Ishikawa (cell line): ENCODE data around the gene SELENOS.

Experiments used
- CEBPB ChIP-seq: IDR thresholded peaks from 2 replicates; pipeline ENCODE4 v1.6.1; 2012
- CREB1 ChIP-seq: IDR thresholded peaks from 2 replicates; pipeline ENCODE4 v1.6.1; 2012; ENCODE audit warnings: low read depth
- EGR1 ChIP-seq: IDR thresholded peaks from 2 replicates; pipeline ENCODE4 v1.6.1; 2012
- EP300 ChIP-seq: IDR thresholded peaks from 2 replicates; pipeline ENCODE4 v1.6.1; 2012; ENCODE audit warnings: borderline replicate concordance
- FOXM1 ChIP-seq: IDR thresholded peaks from 2 replicates; pipeline ENCODE4 v1.6.1; 2012; ENCODE audit warnings: low read depth, borderline replicate concordance
- NFIC ChIP-seq: IDR thresholded peaks from 2 replicates; pipeline ENCODE4 v1.6.1; 2012
- RAD21 ChIP-seq: IDR thresholded peaks from 2 replicates; pipeline ENCODE4 v1.6.1; 2012; ENCODE audit warnings: low read depth
- TAF1 ChIP-seq: IDR thresholded peaks from 2 replicates; pipeline ENCODE4 v1.6.1; 2012; ENCODE audit warnings: low read depth, mild to moderate bottlenecking
- TCF12 ChIP-seq: IDR thresholded peaks from 2 replicates; pipeline ENCODE4 v1.6.1; 2012; ENCODE audit warnings: low read depth
- TEAD4 ChIP-seq: IDR thresholded peaks from 2 replicates; pipeline ENCODE4 v1.6.1; 2012
- YY1 ChIP-seq: IDR thresholded peaks from 2 replicates; pipeline ENCODE4 v1.6.1; 2012; ENCODE audit warnings: low read depth
- ZBTB7A ChIP-seq: IDR thresholded peaks from 2 replicates; pipeline ENCODE4 v1.6.1; 2012; ENCODE audit warnings: low read depth
- TF ChIP-seq, protein P1 (sequence below): IDR thresholded peaks from 2 replicates; pipeline ENCODE4 v1.6.1; 2012
- TF ChIP-seq, protein P2 (sequence below): IDR thresholded peaks from 2 replicates; pipeline ENCODE4 v1.6.1; 2012
- TF ChIP-seq, protein P3 (sequence below): IDR thresholded peaks from 2 replicates; pipeline ENCODE4 v1.6.1; 2012; ENCODE audit warnings: low read depth, mild to moderate bottlenecking

Gene SELENOS

DNA sequence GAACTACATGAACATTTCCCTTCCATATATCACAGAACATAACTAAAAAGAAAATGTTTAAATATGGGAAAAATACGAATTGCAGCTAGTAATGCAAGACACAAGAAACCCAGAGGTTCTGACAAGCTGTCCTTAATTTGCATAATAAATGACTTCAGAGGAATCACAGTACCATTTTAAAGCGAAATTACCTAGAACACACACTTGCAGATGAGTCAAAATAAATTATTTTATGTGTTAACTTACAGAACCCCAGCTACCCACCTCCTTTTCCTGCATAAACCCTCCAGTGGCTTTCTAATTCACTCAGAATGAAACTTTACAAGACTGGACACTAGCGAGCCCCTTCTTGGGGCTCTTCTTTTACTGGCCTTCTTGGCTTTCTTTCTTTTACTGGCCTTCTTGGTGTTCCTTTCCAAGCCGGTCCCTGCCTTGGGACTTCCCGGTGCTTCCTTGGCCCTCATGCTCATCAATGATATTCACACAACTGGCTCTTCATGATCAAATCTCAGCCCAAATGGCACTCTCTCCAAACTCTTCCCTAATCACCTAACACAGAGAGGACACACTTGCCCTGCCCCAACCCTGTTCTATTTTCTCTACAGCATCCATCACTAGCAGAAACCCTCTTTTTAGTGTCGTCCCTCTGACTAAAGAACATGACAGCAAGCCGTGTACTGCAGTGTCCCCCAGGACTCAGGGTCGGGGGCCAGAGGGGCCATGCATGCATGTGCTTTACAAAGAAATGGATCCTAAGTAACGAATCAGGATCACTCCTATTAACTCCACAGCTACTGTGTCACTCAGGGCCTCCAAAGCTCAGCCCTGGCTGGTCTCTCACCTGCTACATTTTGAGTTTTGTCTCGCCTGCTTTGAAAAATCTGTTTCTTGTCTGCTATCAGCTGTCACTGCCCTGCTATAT lies 30.2 kb downstream of the SELENOS start:
- TF ChIP-seq ZBTB7A (no peak), TEAD4 (no peak)
- TF ChIP-seq, protein P1, sequence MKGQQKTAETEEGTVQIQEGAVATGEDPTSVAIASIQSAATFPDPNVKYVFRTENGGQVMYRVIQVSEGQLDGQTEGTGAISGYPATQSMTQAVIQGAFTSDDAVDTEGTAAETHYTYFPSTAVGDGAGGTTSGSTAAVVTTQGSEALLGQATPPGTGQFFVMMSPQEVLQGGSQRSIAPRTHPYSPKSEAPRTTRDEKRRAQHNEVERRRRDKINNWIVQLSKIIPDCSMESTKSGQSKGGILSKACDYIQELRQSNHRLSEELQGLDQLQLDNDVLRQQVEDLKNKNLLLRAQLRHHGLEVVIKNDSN, result no peak
- TF ChIP-seq, protein P2, sequence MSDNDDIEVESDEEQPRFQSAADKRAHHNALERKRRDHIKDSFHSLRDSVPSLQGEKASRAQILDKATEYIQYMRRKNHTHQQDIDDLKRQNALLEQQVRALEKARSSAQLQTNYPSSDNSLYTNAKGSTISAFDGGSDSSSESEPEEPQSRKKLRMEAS, result no peak

DNA sequence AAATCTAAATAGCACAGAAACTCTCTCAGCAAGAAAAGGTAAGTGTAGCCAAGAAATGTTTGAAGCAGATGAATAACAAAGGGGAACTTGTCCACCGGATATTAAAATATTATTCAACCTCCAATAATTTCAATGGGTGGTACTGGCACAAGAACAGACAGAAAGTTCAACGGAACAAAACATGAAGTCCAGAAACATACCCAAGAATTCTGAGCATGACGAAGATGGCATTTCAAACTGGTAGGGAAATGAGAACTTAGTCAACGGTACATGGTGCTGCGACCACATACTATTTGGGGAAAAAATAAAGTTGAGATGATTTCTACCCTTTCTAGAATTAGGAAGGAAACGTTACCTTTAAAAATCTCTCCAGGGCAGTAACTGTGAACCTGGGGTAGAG lies 30.9 kb downstream of the SELENOS start:
- no peak for TF ChIP-seq TAF1
- TF ChIP-seq, protein P3, sequence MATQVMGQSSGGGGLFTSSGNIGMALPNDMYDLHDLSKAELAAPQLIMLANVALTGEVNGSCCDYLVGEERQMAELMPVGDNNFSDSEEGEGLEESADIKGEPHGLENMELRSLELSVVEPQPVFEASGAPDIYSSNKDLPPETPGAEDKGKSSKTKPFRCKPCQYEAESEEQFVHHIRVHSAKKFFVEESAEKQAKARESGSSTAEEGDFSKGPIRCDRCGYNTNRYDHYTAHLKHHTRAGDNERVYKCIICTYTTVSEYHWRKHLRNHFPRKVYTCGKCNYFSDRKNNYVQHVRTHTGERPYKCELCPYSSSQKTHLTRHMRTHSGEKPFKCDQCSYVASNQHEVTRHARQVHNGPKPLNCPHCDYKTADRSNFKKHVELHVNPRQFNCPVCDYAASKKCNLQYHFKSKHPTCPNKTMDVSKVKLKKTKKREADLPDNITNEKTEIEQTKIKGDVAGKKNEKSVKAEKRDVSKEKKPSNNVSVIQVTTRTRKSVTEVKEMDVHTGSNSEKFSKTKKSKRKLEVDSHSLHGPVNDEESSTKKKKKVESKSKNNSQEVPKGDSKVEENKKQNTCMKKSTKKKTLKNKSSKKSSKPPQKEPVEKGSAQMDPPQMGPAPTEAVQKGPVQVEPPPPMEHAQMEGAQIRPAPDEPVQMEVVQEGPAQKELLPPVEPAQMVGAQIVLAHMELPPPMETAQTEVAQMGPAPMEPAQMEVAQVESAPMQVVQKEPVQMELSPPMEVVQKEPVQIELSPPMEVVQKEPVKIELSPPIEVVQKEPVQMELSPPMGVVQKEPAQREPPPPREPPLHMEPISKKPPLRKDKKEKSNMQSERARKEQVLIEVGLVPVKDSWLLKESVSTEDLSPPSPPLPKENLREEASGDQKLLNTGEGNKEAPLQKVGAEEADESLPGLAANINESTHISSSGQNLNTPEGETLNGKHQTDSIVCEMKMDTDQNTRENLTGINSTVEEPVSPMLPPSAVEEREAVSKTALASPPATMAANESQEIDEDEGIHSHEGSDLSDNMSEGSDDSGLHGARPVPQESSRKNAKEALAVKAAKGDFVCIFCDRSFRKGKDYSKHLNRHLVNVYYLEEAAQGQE, result no peak
- TF ChIP-seq YY1, result no peak
- no peak for TF ChIP-seq CREB1
- no peak for TF ChIP-seq EGR1
- TF ChIP-seq ZBTB7A, result no peak
- TF ChIP-seq TCF12, result no peak
- TF ChIP-seq CEBPB, result no peak
- TF ChIP-seq NFIC, result no peak
- TF ChIP-seq FOXM1, result no peak
- TF ChIP-seq TEAD4, result no peak
- TF ChIP-seq EP300, result no peak
- no peak for TF ChIP-seq RAD21
- TF ChIP-seq, protein P1, result no peak
- TF ChIP-seq, protein P2, result no peak

DNA sequence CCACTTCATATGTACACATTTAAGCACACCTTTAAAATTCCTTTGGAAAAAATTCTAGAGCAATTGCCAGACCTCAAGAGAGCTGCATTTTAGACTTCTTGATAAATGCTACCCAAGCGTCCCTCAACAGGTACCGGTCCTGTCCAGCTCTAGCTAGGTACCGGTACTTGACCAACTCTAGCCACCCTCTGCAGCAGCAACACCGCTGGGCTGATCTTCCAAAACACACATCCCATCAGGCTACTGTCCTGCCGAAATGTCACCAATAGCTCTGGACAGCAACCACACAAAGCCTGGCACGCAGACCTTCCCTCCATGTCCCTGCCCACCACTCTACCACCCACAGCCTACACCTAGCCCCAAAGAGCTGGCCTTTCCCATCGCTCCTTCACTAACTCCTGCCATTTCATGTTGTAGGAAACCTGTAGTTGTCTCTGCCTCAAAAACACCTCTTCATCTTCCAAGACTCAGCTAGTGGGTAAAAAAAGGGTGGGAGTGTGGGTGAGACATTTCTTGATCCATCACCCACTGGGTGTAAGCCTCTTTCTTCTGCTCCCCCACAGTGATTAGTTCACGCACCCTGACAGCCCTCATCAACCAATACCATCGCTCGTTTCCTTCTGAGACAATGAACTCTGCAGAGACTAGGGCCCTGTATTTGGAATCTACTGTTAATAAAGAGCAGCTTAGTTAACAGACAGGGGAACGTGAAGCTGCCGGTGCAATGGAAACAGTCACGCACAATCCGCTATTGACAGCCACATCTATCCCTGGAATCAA lies 32.2 kb downstream of the SELENOS start:
- TF ChIP-seq TCF12 (no peak), EP300 (no peak)

DNA sequence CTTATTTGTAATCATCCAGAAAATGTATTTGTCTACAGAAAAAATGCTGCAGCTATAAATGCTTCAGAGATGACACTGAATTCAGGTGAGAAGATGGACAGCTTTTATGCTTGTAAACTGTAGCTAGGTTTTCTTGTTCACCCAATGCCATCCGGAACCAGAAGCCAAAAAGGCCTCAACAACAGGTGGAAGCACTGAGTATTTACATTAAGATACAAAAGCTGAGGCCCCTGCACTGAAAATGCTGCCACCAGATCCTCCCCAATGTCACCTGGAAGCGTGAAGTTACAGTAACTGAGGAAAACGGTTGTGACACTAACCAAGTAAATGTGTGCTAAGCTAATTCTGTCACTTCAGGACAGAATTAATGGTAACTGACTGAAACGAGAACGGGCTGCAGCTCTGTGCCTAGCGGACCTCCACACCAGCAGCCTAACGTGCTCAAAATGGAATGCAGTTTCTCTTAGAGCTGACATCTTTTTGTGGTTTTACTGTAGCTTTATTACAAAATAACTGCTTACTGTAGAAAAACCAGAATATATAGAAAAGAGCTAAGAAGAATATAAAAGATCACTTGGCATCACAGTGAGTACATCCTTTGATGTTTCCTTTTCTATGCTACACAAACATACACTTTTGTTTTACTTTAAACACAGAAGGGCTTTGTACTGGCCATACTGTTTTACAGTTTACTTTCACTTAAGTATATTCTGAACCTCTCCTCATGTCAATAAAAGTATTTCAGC lies 33.1 kb downstream of the SELENOS start:
- no peak for TF ChIP-seq FOXM1
- no peak for TF ChIP-seq NFIC
- TF ChIP-seq ZBTB7A, result no peak
- no peak for TF ChIP-seq TCF12
- TF ChIP-seq CREB1, result no peak
- no peak for TF ChIP-seq EP300
- no peak for TF ChIP-seq TAF1
- no peak for TF ChIP-seq YY1
- TF ChIP-seq RAD21, result no peak
- no peak for TF ChIP-seq TEAD4
- TF ChIP-seq, protein P3, result no peak

DNA sequence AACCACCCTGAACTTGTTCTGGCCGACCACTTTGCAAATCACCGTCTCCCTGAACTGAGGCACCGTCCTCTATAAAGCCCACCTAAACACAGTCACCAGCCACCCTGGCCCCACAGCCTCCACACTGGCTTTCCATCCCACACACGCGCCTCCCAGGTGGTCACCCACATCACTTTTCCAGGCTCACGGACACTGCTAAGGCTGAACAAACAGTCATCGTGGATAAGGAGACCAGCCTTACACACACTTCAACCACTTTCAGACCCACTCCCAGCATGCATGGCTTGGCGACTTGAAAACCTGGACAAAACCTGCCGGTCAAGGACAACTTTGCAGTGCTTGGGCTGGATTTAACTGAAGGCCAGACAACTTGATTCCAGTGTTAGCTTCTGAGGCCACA lies 33.9 kb downstream of the SELENOS start:
- TF ChIP-seq RAD21, result no peak
- TF ChIP-seq, protein P2, result 0 out of 2 replicates have a peak, but pooled peaks have one; percentile 1
